B cell (primary cell): ENCODE data around the gene VPS13D. TPM values are rescaled to one million over a fixed set of nuclear protein-coding genes. Genes with fewer than 3 reads are reported as not detected.
"Not testable (repeated sequence)": the region's sequence is repeated elsewhere in the genome, so short reads cannot be mapped to it uniquely, and the experiment has no call there.

ENCODE experiments used
- ATAC-seq: fragments of 200-7000 bp; cut with Tn5 transposase; one replicate; pipeline ENCODE4 v1.10.0; 2021; ENCODE audit warnings: low read depth, mild to moderate bottlenecking, moderate number of reproducible peaks, moderate library complexity
- CTCF ChIA-PET: fragments of 350-600 bp; sonication (Branson Sonifier 250); formaldehyde crosslinking; loops from one replicate; lab custom pipeline; 2021; ENCODE audit warnings: antibody characterized with exemption, inconsistent platforms; lab: Charles Lee
- POLR2A ChIA-PET: fragments of 350-600 bp; sonication (Branson Sonifier 250); formaldehyde crosslinking; loops from one replicate; lab custom pipeline; 2021; ENCODE audit warnings: antibody characterized with exemption; lab: Charles Lee
- DNase-seq: peaks from one replicate; pipeline ENCODE4 v3.0.0; 2013
- H2AFZ ChIP-seq: 2 replicates; pipeline ENCODE4 v1.6.1; 2012; ENCODE audit warnings: mild to moderate bottlenecking, low read depth, low read length; ENCODE audit not compliant: insufficient read depth, poor library complexity, severe bottlenecking
- H3K27ac ChIP-seq, 2 donors: 1 replicate in 1 of 2; 2 replicates in 1 of 2; pipeline ENCODE4 v1.5.1; 2012 to 2013; ENCODE audit warnings: low read length in 2 of 2, mild to moderate bottlenecking in 2 of 2, moderate library complexity in 1 of 2
- H3K27me3 ChIP-seq, 4 experiments: fragments of 200-600 bp in 1 of 4; sonication (generic) in 1 of 4; replicated peaks in 1 of 4; 1 replicate in 2 of 4; 2 replicates in 2 of 4; pipeline versions ENCODE4 v1.6.1 to v1.7.0; 2013 to 2016; ENCODE audit warnings: low read length in 3 of 4, mild to moderate bottlenecking in 2 of 4, mixed read lengths in 1 of 4, moderate library complexity in 1 of 4; ENCODE audit not compliant: insufficient read depth in 4 of 4, control insufficient read depth in 3 of 4; ENCODE audit errors: control extremely low read depth in 1 of 4
- H3K36me3 ChIP-seq, 2 experiments: replicated peaks in 1 of 2; 1 replicate in 1 of 2; 2 replicates in 1 of 2; pipeline versions ENCODE4 v1.6.1 to v1.7.1; 2013; ENCODE audit warnings: low read length in 1 of 2; ENCODE audit not compliant: insufficient read depth in 2 of 2, control insufficient read depth in 1 of 2; ENCODE audit errors: control extremely low read depth in 1 of 2, extremely low read depth in 1 of 2
- H3K4me1 ChIP-seq, 2 donors: fragments of 200-600 bp in 1 of 2; sonication (generic) in 1 of 2; 1 replicate in 1 of 2; 2 replicates in 1 of 2; pipeline versions ENCODE4 v1.5.1 to v1.6.1; 2013 to 2017; ENCODE audit warnings: low read length in 2 of 2; ENCODE audit not compliant: control insufficient read depth in 2 of 2, insufficient read depth in 2 of 2
- H3K4me2 ChIP-seq: replicated peaks from 2 replicates; pipeline ENCODE3; 2012; ENCODE audit warnings: mild to moderate bottlenecking, low read depth, low read length; ENCODE audit not compliant: poor library complexity, severe bottlenecking
- H3K4me3 ChIP-seq, 5 experiments: fragments of 200-600 bp in 1 of 5; sonication (generic) in 1 of 5; 1 replicate in 3 of 5; 2 replicates in 2 of 5; pipeline versions ENCODE4 v1.5.1 to v1.7.0; 2011 to 2016; ENCODE audit warnings: low read length in 4 of 5, mild to moderate bottlenecking in 4 of 5, low read depth in 2 of 5, control low read depth in 1 of 5, moderate library complexity in 1 of 5; ENCODE audit not compliant: insufficient read depth in 1 of 5; ENCODE audit errors: control extremely low read depth in 1 of 5, extremely low read depth in 1 of 5
- H3K79me2 ChIP-seq: fragments of 200-600 bp; sonication (generic); one replicate; pipeline ENCODE4 v1.6.0; 2016; ENCODE audit warnings: low read length; ENCODE audit not compliant: control insufficient read depth, insufficient read depth
- H3K9ac ChIP-seq: fragments of 200-600 bp; sonication (generic); 2 replicates; pipeline ENCODE4 v1.6.1; 2017; ENCODE audit warnings: mild to moderate bottlenecking, low read length, moderate library complexity
- H3K9me3 ChIP-seq, 3 donors: one replicate each; pipeline versions ENCODE4 v1.6.1 to v1.7.1; 2013; ENCODE audit warnings: low read length in 2 of 3; ENCODE audit not compliant: control insufficient read depth in 2 of 3, insufficient read depth in 1 of 3; ENCODE audit errors: control extremely low read depth in 1 of 3
- H4K20me1 ChIP-seq: 2 replicates; pipeline ENCODE4 v1.6.0; 2012; ENCODE audit warnings: mild to moderate bottlenecking, low read length; ENCODE audit not compliant: insufficient read depth, control insufficient read depth, poor library complexity, severe bottlenecking
- H3K27ac Mint-ChIP-seq: one replicate; pipeline ENCODE4 v1.8.0; 2021; ENCODE audit warnings: mixed read lengths
- H3K27me3 Mint-ChIP-seq: one replicate; pipeline ENCODE4 v1.8.0; 2021; ENCODE audit warnings: mixed read lengths
- H3K4me1 Mint-ChIP-seq: one replicate; pipeline ENCODE4 v1.8.0; 2021; ENCODE audit warnings: mixed read lengths
- H3K4me3 Mint-ChIP-seq: one replicate; pipeline ENCODE4 v1.8.0; 2021; ENCODE audit warnings: mixed read lengths
- H3K9me3 Mint-ChIP-seq: one replicate; pipeline ENCODE4 v1.8.0; 2022; ENCODE audit warnings: mixed read lengths; ENCODE audit not compliant: insufficient read depth
- CTCF ChIP-seq: fragments of 200-600 bp; IDR thresholded peaks from one replicate; pipeline ENCODE4 v1.8.0; 2022; ENCODE audit warnings: antibody characterized with exemption, mild to moderate bottlenecking
- WGBS: methylation state at CpG from one replicate; pipeline ENCODE4 v1.1.5; 2013; ENCODE audit warnings: missing lambda C conversion rate; ENCODE audit not compliant: insufficient coverage; 5-methylcytosine and 5-hydroxymethylcytosine counted together
- intact Hi-C: fragments of 100-400 bp; cut with micrococcal nuclease; formaldehyde crosslinking; loops from one replicate; pipeline ENCODE4 v1.10.0; 2022
- polyA plus RNA-seq: library from polyadenylated mRNA; depleted of rRNA; stranded (reverse); fragments of >200 nt; gene quantifications from 2 replicates; pipeline ENCODE4 v1.2.3, GENCODE V29; 2012
- total RNA-seq, 2 donors: library from RNA; stranded (reverse); fragments of 120-200 nt in 1 of 2; gene quantifications; 1 replicate in 1 of 2; 2 replicates in 1 of 2; pipeline versions ENCODE4 v1.2.3 to v1.2.4, GENCODE V29; 2013 to 2022

VPS13D gene
- total and polyA plus RNA-seq, 2 donors (not counting 1 experiment from before 2014, with no cell fraction given): 29.9 to 104 TPM

GRCh38 chr1:12454406-12455391, 224.9 kb downstream of the VPS13D start:
- Histone ChIP-seq H3K9ac (no peak overlapping the region), H3K9me3 (no peaks in the 10 kb centered on the region), H3K4me2 (no peak overlapping the region), H3K27ac (no peak overlapping the region), H3K27me3 (no peaks in the 10 kb centered on the region), H2AFZ (no peak overlapping the region), H3K4me3 (no peak overlapping the region), H3K79me2 (no peaks in the 10 kb centered on the region), H3K36me3 (peaks cover 12 to 56% of the 10 kb centered on the region in 2 experiments), H4K20me1 (no peaks in the 10 kb centered on the region), H3K4me1 (peaks cover 3 to 8% of the 10 kb centered on the region in 2 donors)
- TF ChIP-seq CTCF: no peak
- DNase-seq: no peak
- intact Hi-C loops: no loop called here
- no peak for ATAC-seq
- CTCF ChIA-PET: interaction anchor here (0.6 kb wide), 1 partner anchor 32 kb away, joined by 3 read pairs; no protein-coding TSS in a partner anchor
- H3K27me3 Mint-ChIP-seq: no peaks in the 10 kb centered on the region
- POLR2A ChIA-PET: no interaction called here
- no peaks in the 10 kb centered on the region for H3K9me3 Mint-ChIP-seq
- no peak overlapping the region for H3K27ac Mint-ChIP-seq
- H3K4me3 Mint-ChIP-seq: no peak overlapping the region
- WGBS: 100% methylated on average over 1 of the region's 4 CpGs
- H3K4me1 Mint-ChIP-seq: peaks cover 15% of the 10 kb centered on the region

- CTCF ChIA-PET, H3K9ac ChIP-seq, POLR2A ChIA-PET, H3K4me1 ChIP-seq, H3K9me3 Mint-ChIP-seq, H3K4me1 Mint-ChIP-seq, intact Hi-C loops, H4K20me1 ChIP-seq, H3K27me3 Mint-ChIP-seq, H3K27ac ChIP-seq, H3K9me3 ChIP-seq, H3K27ac Mint-ChIP-seq, DNase-seq, H3K4me3 ChIP-seq, H3K4me3 Mint-ChIP-seq, H3K79me2 ChIP-seq, H3K27me3 ChIP-seq, H3K4me2 ChIP-seq, H2AFZ ChIP-seq, ATAC-seq: not testable (repeated sequence)
- WGBS: 100% methylated on average over 5 of the region's 7 CpGs
- peaks cover 16 to 57% of the 10 kb centered on the region in 2 experiments for H3K36me3 ChIP-seq
These were observed 226.3 kb downstream of the VPS13D start for GRCh38 chr1:12456081-12456480.
